HG03469 (cell line): ENCODE data around the gene BABAM1.
"Not testable (repeated sequence)": the region's sequence is repeated elsewhere in the genome, so short reads cannot be mapped to it uniquely, and the experiment has no call there.

ENCODE experiments used
- ATAC-seq: cut with Tn5 transposase; IDR thresholded peaks from one replicate; pipeline ENCODE4 v1.9.1; 2021; ENCODE audit warnings: mild to moderate bottlenecking, moderate library complexity, moderate number of reproducible peaks; ENCODE audit not compliant: unreplicated experiment

The BABAM1 gene

DNA sequence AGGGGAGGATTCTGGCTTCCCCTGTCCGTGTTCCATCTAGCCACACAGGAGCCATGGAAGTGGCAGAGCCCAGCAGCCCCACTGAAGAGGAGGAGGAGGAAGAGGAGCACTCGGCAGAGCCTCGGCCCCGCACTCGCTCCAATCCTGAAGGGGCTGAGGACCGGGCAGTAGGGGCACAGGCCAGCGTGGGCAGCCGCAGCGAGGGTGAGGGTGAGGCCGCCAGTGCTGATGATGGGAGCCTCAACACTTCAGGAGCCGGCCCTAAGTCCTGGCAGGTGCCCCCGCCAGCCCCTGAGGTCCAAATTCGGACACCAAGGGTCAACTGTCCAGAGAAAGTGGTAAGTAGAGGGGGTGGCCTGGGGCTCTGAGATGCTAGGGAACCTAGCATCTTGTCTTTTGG, 1.5 kb downstream of the BABAM1 start:
- ATAC-seq, result no peak

DNA sequence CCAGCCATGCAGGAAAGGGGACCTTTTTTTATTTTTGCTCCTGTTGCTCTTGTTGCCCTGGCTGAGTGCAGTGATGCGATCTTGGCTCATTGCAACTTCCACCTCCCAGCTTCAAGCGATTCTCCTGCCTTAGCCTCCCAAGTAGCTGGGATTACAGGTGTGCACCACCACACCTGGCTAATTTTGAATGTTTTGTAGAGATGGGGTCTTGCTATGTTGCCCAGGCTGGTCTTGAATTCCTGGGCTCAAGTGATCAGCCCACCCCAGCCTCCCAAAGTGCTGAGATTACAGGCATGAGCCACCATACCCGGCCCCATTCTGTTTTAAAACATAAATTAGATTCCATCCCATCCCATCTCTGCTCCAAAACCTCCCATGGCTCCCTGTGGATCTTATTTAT, 7.6 kb downstream of the BABAM1 start:
- not testable (repeated sequence) for ATAC-seq

DNA sequence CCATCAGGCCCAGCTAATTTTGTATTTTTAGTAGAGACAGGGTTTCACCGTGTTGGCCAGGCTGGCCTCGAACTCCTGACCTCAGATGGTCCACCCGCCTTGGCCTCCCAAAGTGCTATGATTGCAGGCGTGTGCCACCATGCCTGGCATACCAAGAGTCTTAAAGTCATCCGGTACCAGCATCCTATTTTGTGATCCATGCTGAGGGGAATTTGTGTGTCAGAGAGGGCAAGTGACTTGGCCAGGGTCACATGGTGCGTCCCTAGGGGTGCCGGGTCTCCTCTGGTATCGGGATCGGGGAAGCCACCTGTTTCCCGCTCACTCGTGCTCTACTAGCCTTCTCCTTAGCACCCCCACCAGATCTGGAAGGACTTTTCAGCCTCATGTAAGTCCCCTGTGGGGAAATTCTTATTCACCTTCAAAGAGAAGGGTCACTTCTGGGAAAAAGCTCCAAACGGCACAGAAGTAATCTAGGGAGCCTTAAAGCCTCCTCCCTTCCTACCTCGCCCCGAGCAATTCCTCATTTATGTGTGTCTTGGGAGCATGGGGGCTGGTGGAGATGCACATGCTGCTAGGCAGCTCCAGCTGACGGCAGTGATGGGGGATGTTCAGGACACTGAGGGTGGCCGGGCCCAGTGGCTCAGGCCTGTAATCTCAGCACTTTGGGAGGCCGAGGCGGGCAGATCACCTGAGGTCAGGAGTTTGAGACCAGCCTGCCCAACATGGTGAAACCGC, 8.4 kb downstream of the BABAM1 start:
- no peak for ATAC-seq

- ATAC-seq, result no peak
These were observed 12.2 kb downstream of the BABAM1 start for GRCh38 chr19:17279436-17279835.

GRCh38 chr19:17281391-17282304, 14.4 kb downstream of the BABAM1 start, which contains the start of gene ANKLE1:
TSS of gene ANKLE1 (plus strand) at chr19:17281901. CDS start at chr19:17281921, 20 bp downstream.
- ATAC-seq, result no peak

- ATAC-seq, result peak; percentile 43
These were observed 15.4 kb downstream of the BABAM1 start for GRCh38 chr19:17282488-17283125.

- ATAC-seq, result no peak
These were observed 16.3 kb downstream of the BABAM1 start for GRCh38 chr19:17283504-17283996.

GRCh38 chr19:17285415-17286135, 18.3 kb downstream of the BABAM1 start:
- ATAC-seq, result no peak

DNA sequence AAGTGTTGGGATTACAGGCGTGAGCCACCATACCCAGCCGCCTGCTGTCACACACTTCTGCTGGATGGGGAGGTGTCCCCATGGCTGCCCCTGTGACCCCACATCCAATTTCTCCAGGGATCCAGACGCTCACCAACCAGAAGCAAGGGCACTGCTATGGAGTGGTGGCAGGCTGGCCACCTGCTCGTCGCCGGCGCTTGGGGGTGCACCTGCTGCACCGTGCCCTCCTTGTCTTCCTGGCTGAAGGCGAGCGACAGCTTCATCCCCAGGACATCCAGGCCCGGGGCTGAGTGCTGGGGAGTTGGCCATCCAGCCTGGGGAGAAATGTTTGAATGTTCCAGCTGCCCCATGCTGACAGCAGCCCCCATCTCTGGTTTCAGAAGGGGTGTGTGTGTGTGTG, 19.0 kb downstream of the BABAM1 start:
- no peak for ATAC-seq

- no peak for ATAC-seq
These were observed 19.5 kb downstream of the BABAM1 start for GRCh38 chr19:17286752-17287151.

GRCh38 chr19:17289489-17289888, 22.2 kb downstream of the BABAM1 start:
- no peak for ATAC-seq

- ATAC-seq, result no peak
These were observed 25.2 kb downstream of the BABAM1 start for GRCh38 chr19:17292301-17293074.

- ATAC-seq, result no peak
These were observed 26.4 kb downstream of the BABAM1 start for GRCh38 chr19:17293605-17294004.

DNA sequence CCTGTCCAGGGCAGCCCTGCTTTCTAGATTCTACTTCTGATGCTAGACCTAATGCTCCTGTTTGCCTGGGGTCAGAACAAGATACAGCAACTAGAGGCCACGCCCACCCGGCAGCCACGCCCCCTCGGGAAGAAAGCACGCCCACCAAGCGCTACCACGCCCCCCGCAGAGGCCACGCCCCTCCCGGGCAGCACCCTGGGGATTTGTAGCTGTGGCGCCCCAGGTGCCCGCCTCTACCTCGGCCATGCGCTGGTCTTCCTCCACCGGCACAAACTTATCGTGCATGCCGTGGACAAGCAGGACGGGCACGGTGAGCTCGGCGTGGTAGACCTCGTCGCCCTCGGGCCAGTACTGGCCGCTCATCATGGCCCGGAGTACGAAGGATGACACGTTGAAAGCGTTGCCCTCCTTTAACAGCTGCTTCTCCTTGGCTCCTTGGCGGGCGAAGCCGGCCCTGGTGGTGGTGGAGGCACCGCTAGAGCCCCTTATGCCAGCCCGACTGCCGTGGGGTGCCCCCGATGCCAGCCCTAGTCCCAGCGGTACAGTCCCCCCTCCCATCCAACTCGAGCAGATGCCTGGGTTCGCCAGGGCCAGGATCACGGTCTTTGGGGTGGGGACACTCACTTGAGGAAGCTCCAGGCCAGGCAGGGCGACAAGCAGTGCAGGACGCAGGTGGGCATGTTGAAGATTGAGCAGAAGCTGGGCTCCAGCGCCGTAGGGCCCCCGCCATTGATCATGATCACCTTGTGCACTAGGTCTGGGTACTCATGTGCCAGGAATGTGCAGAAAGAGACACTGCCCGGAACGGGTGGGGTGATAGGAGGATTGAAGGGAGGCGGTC, 27.0 kb downstream of the BABAM1 start:
- no peak for ATAC-seq

DNA sequence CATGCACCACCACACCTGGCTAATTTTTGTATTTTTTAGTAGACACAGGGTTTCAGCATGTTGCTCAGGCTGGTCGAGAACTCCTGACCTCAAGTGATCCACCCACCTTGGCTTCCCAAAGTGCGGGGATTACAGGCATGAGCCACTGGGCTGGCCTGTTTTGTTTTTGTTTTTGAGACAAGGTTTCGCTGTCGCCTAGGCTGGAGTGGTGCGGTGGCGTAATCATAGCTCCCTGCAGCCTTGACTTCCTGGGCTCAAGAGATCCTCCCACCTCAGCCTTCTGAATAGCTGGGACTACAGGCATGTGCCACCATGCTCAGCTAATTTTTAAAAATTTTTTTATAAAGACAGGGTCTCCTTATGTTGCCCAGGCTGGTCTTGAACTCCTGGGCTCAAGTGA, 28.3 kb downstream of the BABAM1 start:
- not testable (repeated sequence) for ATAC-seq

DNA sequence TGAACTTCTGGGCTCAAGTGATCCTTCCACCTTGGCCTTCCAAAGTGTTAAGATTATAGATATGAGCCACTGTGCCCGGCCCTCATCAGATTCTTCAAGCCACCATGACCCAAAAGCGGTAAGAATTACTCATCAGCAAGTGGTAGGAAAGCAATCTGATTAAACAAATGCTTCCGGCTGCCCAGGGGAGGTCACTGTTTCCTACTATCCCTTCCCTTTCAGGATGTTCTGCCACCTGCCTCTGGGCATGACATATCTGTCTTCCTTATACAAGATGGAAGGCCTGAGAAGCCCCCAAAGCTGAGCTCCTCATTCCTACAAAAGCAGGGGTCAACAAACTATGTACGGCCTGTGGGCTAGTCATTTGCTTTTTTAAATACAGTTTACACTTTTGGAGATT, 29.0 kb downstream of the BABAM1 start:
- no peak for ATAC-seq

DNA sequence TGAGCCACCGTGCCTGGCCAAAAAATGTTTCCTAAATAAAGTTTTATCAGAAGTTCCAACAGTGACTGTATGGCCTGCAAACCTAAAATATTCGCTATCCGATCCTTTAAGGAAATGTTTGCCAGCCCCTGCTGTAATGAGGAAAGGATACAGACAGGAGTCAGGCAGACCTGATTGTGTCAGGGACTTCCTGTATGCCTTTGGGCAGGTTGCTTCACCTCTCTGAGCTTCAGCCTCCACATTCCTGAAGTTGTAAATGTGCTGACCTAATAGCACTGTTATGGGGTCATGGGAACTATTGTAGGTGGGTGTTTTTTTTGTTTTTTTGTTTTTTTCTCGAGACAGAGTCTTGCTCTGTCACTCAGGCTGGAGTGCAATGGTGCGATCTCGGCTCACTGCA, 29.7 kb downstream of the BABAM1 start:
- no peak for ATAC-seq

- ATAC-seq, result no peak
These were observed 33.9 kb downstream of the BABAM1 start for GRCh38 chr19:17300992-17301619.
